CD4-positive, alpha-beta T cell treated with Interleukin-2 at 100 ng/mL for 4 hours (primary cell): ENCODE measurements around the gene GREM1.

Experiments
- DNase-seq: peaks from one replicate; pipeline ENCODE4 v3.0.0-alpha.2; 2020; ENCODE audit warnings: low spot score

Gene GREM1

GRCh38 chr15:32717426-32718226 lies at the start of gene GREM1:
Gene GREM1, plus strand, starts transcription at chr15:32718004. Its CDS starts 12,687 bp downstream, at chr15:32730691.
- no peak for DNase-seq

- DNase-seq: no peak
Measured at GRCh38 chr15:32668942-32669341, 48.9 kb upstream of the GREM1 start.

GRCh38 chr15:32669896-32670611 lies 47.8 kb upstream of the GREM1 start:
- no peak for DNase-seq

- no peak for DNase-seq
Measured at GRCh38 chr15:32670623-32671022, 47.2 kb upstream of the GREM1 start.

- DNase-seq: no peak
Measured at GRCh38 chr15:32671339-32672325, 46.2 kb upstream of the GREM1 start.

- DNase-seq: no peak
Measured at GRCh38 chr15:32674681-32675080, 43.1 kb upstream of the GREM1 start.

- DNase-seq: no peak
Measured at GRCh38 chr15:32675466-32675865, 42.3 kb upstream of the GREM1 start.

GRCh38 chr15:32676169-32676568 lies 41.6 kb upstream of the GREM1 start:
- DNase-seq: no peak

- no peak for DNase-seq
Measured at GRCh38 chr15:32677238-32677750, 40.5 kb upstream of the GREM1 start.

- no peak for DNase-seq
Measured at GRCh38 chr15:32679298-32679690, 38.5 kb upstream of the GREM1 start.

- DNase-seq: no peak
Measured at GRCh38 chr15:32682569-32682968, 35.2 kb upstream of the GREM1 start.

- DNase-seq: no peak
Measured at GRCh38 chr15:32682977-32683630, 34.7 kb upstream of the GREM1 start.

GRCh38 chr15:32683906-32684584 lies 33.8 kb upstream of the GREM1 start:
- DNase-seq: no peak

GRCh38 chr15:32685576-32685975 lies 32.2 kb upstream of the GREM1 start:
- DNase-seq: no peak

GRCh38 chr15:32687556-32687955 lies 30.2 kb upstream of the GREM1 start:
- DNase-seq: no peak

GRCh38 chr15:32688151-32688639 lies 29.6 kb upstream of the GREM1 start:
- no peak for DNase-seq

GRCh38 chr15:32690941-32691688 lies 26.7 kb upstream of the GREM1 start:
- no peak for DNase-seq

- DNase-seq: no peak
Measured at GRCh38 chr15:32691689-32692038, 26.1 kb upstream of the GREM1 start.

- DNase-seq: no peak
Measured at GRCh38 chr15:32692286-32692685, 25.5 kb upstream of the GREM1 start.
